HL-60 (cell line): ENCODE results near the gene ARMH4.

ENCODE experiments used
- GABPA ChIP-seq: IDR thresholded peaks from 2 replicates; pipeline ENCODE4 v1.6.1; 2012; ENCODE audit warnings: low read depth
- POLR2AphosphoS5 ChIP-seq: IDR thresholded peaks from 2 replicates; pipeline ENCODE4 v1.6.1; 2012; ENCODE audit warnings: low read depth
- TF ChIP-seq, protein P1 (sequence below): IDR thresholded peaks from one replicate; pipeline ENCODE4 v1.5.1; 2011; ENCODE audit warnings: low read length, control low read depth, inconsistent platforms; ENCODE audit not compliant: insufficient read depth

DNA sequence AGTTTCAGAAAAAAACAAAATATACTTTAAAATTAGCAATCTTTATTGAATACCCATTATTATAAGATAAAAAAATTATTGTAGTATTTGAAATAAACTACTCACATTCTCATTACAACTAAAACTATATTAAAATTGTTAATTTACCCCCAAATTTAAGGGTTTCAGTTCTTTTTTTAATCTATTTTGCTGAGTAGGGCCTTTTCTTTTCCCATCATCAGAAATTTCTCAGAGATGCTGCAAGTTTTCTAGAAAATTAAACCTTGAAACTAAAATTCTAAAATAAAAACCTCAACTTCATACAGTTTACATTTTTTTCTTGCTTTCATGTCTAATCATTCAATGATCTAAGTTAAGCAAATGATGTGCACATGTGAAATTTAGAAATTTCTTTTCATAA is 10.1 kb downstream of the ARMH4 start:
- TF ChIP-seq, protein P1, sequence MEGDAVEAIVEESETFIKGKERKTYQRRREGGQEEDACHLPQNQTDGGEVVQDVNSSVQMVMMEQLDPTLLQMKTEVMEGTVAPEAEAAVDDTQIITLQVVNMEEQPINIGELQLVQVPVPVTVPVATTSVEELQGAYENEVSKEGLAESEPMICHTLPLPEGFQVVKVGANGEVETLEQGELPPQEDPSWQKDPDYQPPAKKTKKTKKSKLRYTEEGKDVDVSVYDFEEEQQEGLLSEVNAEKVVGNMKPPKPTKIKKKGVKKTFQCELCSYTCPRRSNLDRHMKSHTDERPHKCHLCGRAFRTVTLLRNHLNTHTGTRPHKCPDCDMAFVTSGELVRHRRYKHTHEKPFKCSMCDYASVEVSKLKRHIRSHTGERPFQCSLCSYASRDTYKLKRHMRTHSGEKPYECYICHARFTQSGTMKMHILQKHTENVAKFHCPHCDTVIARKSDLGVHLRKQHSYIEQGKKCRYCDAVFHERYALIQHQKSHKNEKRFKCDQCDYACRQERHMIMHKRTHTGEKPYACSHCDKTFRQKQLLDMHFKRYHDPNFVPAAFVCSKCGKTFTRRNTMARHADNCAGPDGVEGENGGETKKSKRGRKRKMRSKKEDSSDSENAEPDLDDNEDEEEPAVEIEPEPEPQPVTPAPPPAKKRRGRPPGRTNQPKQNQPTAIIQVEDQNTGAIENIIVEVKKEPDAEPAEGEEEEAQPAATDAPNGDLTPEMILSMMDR, result no peak
- no peak for TF ChIP-seq GABPA
- no peak for TF ChIP-seq POLR2AphosphoS5
